NCI-H82 treated with DMSO at 0.1 percent for 48 hours (cell line): ENCODE data around the gene SBF2.
"Not testable (repeated sequence)": the region's sequence is repeated elsewhere in the genome, so short reads cannot be mapped to it uniquely, and the experiment has no call there.

Source experiments
- DNase-seq: peaks from one replicate; lab custom pipeline; 2025; ENCODE audit not compliant: unreplicated experiment; lab: John Stamatoyannopoulos, UW

Gene SBF2

GRCh38 chr11:10122326-10123197 is 171.5 kb downstream of the SBF2 start:
- DNase-seq = no peak

DNA sequence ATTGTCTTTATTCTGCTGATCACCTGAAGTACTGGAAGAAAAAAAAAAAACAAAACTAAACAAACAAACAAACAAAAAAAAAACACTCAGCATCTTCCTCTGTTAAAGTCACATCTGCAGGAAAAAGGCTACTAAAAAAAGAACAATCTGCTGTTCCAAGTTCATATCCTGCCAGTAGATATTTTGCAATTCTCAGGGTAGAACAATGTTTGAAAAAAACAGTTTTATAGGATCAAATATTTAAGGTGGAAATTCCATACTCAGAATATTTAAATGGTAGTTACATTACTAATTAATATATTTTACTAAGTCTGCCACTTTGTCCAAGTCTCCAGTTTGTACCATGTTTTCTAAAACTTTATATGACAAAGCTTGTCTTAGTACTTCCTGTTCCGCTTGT is 175.2 kb downstream of the SBF2 start:
- no peak for DNase-seq

GRCh38 chr11:10117709-10118351 is 176.2 kb downstream of the SBF2 start:
- no peak for DNase-seq

GRCh38 chr11:10116588-10116987 is 177.4 kb downstream of the SBF2 start:
- DNase-seq = no peak

DNA sequence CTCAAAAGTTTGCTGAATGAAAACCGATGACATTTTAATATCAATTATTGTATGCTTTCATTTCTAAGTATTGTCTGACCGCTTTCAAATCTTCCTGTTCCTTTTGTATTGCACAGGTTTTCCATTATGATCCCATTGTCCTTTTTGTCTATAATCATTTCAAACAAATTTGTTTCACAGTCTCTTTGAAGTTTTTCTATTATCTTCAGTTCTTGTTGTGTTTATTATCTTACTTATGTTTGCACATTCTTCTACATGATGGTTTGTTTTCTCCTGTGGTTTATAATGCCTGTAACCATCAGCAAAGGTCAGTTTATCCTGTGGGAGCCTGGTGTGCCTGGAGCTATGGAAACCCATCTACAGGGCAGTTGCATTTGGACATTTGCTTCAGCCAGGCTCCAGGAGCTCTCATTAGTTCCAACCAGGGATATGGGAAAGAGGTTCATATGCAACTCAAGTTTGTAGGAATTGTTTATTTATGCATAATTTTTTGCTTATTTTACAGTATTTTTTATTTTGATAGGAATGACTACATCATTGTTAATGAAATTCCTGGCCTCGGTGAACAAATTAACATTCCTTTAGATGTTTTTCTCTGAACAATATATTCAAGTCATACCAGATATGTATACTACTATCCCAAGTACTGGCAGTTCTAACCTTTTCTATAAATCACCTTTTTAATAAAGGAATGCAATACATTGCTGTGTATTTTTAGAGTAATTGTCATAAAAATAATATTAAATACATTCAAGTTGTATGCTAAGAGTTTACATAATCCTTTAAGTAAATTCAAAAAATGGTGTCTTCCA is 179.2 kb downstream of the SBF2 start:
- no peak for DNase-seq

GRCh38 chr11:10113852-10114251 is 180.2 kb downstream of the SBF2 start:
- no peak for DNase-seq

DNA sequence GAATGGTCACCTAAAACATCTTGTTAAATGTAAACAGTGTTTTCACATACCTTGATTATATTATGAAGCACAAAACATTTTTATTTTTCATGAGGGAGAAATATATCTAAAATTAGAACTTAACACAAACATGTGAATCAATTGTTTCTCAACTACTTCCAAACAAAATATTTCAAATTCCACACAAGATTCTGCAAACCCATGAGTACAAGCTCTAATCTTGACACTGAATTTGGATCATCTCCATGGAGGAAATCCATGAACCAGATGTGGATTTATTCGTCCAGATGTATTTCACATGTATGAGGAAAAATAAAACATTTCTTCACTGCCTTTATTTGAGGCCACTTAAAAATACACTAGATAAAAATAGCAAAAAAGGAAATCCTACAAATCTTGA is 184.2 kb downstream of the SBF2 start:
- DNase-seq = no peak

DNA sequence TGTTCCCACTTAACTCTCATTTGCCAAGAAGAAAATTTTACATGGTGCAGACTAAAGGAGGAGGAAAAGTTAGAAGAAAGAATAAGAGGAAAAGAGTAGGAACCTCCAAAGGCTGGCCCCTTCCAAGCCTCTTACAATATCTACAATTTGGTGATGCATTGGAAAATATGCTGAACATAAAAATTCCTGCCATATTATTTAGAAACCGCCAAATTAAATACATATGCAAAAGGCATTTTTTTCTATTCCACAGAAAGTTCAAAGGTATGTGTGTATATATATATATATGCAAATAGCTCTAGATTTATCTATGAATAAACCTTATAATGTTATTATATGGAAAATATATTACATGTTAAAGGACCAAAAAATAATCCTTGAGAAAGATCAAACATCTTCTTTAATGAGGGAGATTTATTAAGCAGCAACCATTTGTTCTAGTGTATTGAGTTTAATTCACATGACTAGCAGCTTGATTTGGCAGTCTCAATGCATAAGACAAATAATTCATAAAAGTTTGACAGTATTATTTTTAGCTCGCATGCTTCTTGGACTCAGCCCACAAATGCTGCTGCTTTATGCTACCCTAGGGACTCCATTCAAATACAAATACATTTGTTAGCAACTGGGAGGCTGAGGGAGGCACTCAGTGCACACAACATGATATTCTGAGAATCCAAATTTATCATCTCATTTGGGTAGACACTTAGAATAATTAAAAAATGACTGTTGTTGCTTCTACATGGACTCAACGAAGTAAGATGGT is 184.9 kb downstream of the SBF2 start:
- no peak for DNase-seq

DNA sequence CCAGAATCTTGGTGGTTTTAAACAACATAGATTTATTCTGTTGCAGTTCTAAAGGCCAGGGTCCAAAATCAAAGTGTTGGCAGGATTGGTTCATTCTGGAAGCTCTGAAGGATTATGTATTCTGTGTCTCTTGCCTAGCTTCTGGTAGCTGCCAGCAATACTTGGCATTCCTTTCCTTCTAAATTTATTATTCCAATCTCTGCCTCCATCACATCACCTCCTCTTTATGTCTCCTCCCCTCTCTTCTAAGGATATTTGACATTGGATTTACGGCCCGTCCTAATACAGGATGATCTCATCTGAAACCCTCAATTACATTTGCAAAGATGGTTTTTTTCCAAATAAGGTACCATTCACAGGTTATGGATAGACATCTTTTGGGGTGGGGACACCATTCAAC is 186.5 kb downstream of the SBF2 start:
- DNase-seq = no peak

DNA sequence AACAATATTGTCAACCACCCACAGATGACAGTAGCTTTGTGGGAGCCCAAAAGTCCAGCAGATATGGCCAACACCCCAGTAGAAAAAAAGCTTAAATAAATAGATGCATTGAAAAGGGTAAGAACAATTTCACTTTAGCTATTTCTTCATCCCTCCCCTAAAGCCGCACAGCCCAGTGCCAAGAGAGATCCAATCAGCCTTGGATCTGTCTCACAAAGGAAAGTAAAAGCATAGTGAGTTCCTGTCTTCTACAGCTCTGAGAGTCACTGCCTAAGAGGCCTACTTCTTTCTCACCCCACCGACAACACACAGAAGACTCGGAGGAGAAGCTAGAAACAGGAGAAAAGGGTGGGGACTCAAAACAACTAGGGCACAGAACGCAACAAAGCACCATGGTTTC is 196.4 kb downstream of the SBF2 start:
- no peak for DNase-seq

DNA sequence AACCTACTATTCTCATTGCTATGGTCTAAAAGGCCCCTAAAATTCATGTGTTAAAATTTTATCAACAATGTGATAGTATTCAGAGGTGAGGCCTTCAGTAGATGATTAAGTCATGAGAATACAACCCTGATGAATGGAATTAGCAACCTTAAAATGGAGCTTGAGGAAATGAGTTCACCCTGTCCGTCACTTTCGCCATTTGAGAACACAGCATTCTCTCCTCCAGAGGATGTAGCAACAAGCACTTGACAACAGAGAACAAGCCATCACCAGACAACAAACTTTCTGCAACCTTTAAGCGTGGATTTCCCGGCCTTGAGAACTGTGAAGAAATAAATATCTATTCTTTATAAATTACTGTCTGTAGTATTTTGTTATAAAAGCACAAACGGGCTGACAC is 197.0 kb downstream of the SBF2 start:
- DNase-seq = no peak

- no peak for DNase-seq
Measured at GRCh38 chr11:10095412-10096208, 198.4 kb downstream of the SBF2 start.

DNA sequence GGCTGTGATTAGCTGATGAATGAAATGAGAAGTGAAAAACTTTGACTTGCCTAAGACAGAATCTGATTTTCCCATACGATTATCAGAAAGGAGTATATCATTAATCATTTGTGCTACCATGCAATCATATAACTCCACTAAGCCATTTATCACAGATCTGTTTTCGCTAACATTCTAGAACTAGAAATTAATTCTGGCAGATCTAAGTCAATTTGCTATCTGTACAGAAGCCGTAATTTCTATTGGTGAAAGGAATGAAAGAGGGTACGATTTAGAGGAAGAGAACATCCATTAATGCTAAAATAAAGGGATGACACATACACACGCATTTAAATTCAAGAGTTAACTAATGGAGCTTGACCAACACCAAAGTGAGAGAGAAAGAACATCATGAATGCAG is 201.6 kb downstream of the SBF2 start:
- DNase-seq = no peak

DNA sequence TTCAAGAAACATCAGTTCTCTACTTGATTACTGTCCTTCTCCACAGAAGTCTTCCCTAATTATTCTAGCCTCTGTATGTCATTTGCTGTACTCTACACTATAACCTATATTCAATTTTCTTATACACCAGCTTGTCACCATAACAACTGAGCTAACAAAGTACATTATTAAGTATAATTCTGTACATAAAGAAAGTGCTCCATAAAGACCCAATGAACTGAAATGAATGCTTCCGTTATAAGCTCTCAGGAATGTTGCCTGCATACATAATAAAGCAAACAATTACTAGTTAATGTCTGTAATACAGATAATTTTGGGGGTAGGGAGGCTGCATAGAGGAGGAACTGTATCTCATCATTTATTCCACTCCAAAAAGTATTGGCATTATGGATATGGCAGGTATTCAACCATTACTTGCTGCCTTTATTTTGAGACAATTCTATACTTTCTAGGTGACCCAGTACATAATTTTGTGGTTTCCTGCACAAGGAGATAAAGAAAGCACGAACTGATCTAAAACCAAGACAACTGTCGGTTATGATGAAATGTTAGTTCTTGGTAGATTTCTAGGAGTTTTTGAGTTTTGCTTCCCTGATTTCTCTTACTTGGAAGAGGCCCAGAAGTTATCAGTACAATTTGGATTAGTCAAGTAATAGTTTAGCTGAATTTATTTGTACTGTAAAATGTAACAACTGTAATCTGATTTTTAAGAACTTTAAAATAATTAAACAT is 202.5 kb downstream of the SBF2 start:
- DNase-seq = no peak

DNA sequence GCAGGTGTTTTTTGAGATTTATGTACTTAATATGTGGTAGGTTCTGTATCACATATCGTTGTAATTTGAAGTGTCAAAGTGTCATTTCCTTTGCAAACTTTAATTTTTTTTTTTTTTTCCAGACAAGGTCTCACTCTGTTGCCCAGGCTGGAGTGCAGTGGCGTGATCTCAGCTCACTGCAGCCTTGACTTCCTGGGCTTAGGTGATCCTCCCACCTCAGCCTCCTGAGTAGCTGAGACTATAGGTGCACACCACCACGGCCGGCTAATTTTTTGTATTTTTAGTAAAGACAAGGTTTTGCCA is 206.1 kb downstream of the SBF2 start:
- not testable (repeated sequence) for DNase-seq

DNA sequence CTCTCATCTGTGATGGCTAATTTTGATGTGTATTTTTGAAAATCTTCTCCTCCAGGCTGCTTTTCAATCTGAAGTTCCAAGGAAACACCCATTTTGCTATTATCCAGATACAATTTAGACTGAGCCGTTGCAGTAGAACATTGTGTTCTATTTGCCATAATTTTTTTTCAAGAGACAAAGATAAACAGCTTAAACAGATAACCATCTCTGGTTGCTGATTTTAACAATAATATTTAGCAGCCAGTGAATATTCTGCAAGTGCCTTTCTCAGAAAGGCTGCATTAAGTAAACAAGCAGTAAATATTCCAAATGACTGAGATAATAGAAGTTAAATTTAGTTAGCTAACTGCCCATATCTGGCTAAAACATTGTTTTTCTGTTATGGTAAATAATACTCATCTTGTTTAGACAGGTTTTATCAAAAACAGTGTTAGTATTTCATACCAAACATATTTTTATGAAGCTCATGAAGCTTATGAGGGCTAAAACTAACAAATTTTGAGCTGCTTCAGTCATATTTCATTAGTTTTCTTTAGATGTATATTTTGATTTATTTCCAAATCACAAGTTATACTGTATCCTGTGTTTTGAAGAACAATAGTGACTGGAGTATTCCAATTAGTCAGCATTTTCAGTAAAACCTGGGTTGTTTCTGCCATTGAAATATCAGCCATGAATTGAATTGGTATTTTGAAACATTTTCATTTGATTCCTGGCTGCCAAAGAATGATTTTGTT is 206.7 kb downstream of the SBF2 start:
- DNase-seq = no peak

DNA sequence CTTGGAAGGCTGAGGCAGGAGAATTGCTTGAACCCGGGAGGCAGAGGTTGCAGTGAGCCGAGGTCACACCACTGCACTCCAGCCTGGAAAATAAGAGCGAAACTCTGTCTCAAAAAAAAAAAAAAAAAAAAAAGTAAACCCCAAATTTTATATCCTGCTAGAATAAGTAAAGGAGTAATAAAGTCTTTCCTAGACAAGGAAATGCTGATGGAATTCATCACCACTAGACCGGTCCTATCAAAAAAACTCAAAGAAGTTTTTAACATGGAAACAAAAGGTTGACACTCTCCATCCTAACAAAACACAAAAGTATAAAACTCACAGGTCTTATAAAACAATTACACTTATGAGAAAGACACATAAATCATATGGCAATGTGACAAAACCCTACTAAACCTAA is 213.9 kb downstream of the SBF2 start:
- no peak for DNase-seq

- no peak for DNase-seq
Measured at GRCh38 chr11:10076458-10077141, 217.4 kb downstream of the SBF2 start.

DNA sequence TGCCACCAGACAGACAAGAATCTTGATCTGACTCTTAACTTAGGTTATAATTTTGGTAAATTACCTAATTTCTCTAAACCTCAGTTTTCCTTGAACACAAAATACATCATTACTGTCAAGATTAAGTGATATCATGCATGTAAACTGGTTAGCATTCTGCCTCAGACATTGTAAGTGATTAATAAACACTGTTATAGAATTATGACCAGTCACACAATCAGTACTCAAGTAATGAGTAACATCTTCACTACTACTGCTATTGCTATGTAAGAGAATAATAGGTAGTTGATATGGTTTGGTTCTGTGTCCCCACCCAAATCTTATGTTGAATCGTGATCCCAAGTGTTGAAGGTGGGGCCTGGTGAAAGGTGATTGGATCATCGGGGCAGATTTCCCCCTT is 218.9 kb downstream of the SBF2 start:
- no peak for DNase-seq
